Heart left ventricle (tissue), 16 donors: ENCODE data around the gene TNPO3. TPM values are rescaled to one million over a fixed set of nuclear protein-coding genes. Genes with fewer than 3 reads are reported as not detected.
A peak's percentile ranks its signal among the peaks of the same experiment; 100 is the strongest.

Experiments used
- ATAC-seq, 4 donors: fragments of 200-7000 bp; cut with Tn5 transposase; one replicate each; pipeline ENCODE4 v1.9.1; 2020 to 2022; ENCODE audit warnings: moderate library complexity in 4 of 4, mild to moderate bottlenecking in 3 of 4, moderate number of reproducible peaks in 1 of 4
- DNase-seq, 5 donors: peaks; one replicate each; pipeline ENCODE4 v3.0.0-alpha.2; 2020
- H3K27ac ChIP-seq, 12 donors: fragments of 200-600 bp; sonication (generic) in 4 of 12; one replicate each; pipeline versions ENCODE4 v1.5.0 to v1.8.0; 2016 to 2022; ENCODE audit warnings: mild to moderate bottlenecking in 2 of 12
- H3K27me3 ChIP-seq, 9 donors: fragments of 200-600 bp; sonication (generic) in 2 of 9; one replicate each; pipeline versions ENCODE4 v1.5.1 to v1.8.0; 2016 to 2022; ENCODE audit warnings: mild to moderate bottlenecking in 3 of 9
- H3K36me3 ChIP-seq, 9 donors: fragments of 200-600 bp; sonication (generic) in 2 of 9; one replicate each; pipeline versions ENCODE4 v1.5.0 to v1.8.0; 2018 to 2022; ENCODE audit warnings: mild to moderate bottlenecking in 2 of 9
- H3K4me1 ChIP-seq, 12 donors: fragments of 200-600 bp; sonication (generic) in 4 of 12; one replicate each; pipeline versions ENCODE4 v1.5.0 to v1.8.0; 2016 to 2022; ENCODE audit warnings: mild to moderate bottlenecking in 3 of 12
- H3K4me3 ChIP-seq, 12 donors: fragments of 200-600 bp; sonication (generic) in 4 of 12; one replicate each; pipeline versions ENCODE4 v1.5.0 to v1.8.0; 2017 to 2022; ENCODE audit warnings: mild to moderate bottlenecking in 9 of 12, moderate library complexity in 4 of 12
- H3K9me3 ChIP-seq, 12 donors: fragments of 200-600 bp; sonication (generic) in 4 of 12; one replicate each; pipeline versions ENCODE4 v1.5.0 to v1.8.0; 2016 to 2022; ENCODE audit warnings: mild to moderate bottlenecking in 1 of 12
- POLR2A ChIP-seq, 2 donors: fragments of 450-650 bp; IDR thresholded peaks; one replicate each; pipeline ENCODE4 v1.6.1; 2017; ENCODE audit warnings: antibody characterized with exemption in 2 of 2, mild to moderate bottlenecking in 2 of 2, moderate library complexity in 2 of 2
- WGBS, 4 donors: extraction: QIAGEN DNeasy Blood & Tissue Kit in 2 of 4; methylation state at CpG; one replicate each; pipeline versions ENCODE4 v1.1.5 to v1.1.7; 2013 to 2018; 5-methylcytosine and 5-hydroxymethylcytosine counted together
- intact Hi-C, 10 donors: fragments of 100-400 bp; cut with DNase I; formaldehyde crosslinking; loops; one replicate each; pipeline versions ENCODE4 v1.11.1 to v1.14.2; 2022
- polyA plus RNA-seq, 2 donors: library from polyadenylated mRNA; stranded (reverse); fragments of 200-250 nt; gene quantifications; one replicate each; pipeline ENCODE4 v1.2.3, GENCODE V29; 2013
- total RNA-seq, 9 donors: library from RNA; depleted of rRNA in 2 of 9; stranded (reverse); fragments of >200 nt in 2 of 9; fragmentation: NEBNext Ultra II Directional in 3 of 9; extraction: Animal tissue kit (Norgen Biotek cat#: 25700) in 3 of 9; gene quantifications; one replicate each; pipeline versions ENCODE4 v1.1.0 to v1.2.4, GENCODE V29; 2016 to 2023
- TF ChIP-seq, protein P1 (sequence below), 12 donors: fragments of 200-600 bp; sonication (generic) in 4 of 12; IDR thresholded peaks; one replicate each; pipeline versions ENCODE4 v1.5.0 to v1.8.0; 2018 to 2022; ENCODE audit warnings: antibody characterized with exemption in 12 of 12, mild to moderate bottlenecking in 5 of 12
- donor health status: ischemic (EF 13 %, LVEDD 7.1; RV severe dilation, severe dysfunction).
- donor health status: healthy with polysubstance abuse.
- donor health status: DM: no; HTN: yes; CAD: no.
- donor health status: DM: no; HTN: no; CAD: no.
- donor health status: ischemic (EF 25% LVEDD 6.9; RV normal size, moderate dysfunction).
- donor health status: ischemic (EF 25% LVEDD 5.7; RV mildly dilated, moderate dysfunction).
- donor health status: healthy.
- donor health status: DM: yes; HTN: yes; CAD: no.
- donor health status: ischemic (EF 35%, LVEDD 5.7; RV mildly dilated, moderate dysfunction).
- donor health status: nonischemic (EF 11% LVEDD 7.7; RV severe dilation, severe dysfunction).
- donor health status: DM: yes; HTN: yes; CAD: no.
- donor health status: PGD.
- donor health status: ischemic (EF 29% LVEDD 5.4; RV normal size, mild dysfunction).
- donor health status: nonischemic (EF 23%, LVEDD 6.1; RV moderate dilation, normal function).

Gene TNPO3
- total and polyA plus RNA-seq, 11 donors: 11.0 to 42.4 (median 31.3) TPM

DNA sequence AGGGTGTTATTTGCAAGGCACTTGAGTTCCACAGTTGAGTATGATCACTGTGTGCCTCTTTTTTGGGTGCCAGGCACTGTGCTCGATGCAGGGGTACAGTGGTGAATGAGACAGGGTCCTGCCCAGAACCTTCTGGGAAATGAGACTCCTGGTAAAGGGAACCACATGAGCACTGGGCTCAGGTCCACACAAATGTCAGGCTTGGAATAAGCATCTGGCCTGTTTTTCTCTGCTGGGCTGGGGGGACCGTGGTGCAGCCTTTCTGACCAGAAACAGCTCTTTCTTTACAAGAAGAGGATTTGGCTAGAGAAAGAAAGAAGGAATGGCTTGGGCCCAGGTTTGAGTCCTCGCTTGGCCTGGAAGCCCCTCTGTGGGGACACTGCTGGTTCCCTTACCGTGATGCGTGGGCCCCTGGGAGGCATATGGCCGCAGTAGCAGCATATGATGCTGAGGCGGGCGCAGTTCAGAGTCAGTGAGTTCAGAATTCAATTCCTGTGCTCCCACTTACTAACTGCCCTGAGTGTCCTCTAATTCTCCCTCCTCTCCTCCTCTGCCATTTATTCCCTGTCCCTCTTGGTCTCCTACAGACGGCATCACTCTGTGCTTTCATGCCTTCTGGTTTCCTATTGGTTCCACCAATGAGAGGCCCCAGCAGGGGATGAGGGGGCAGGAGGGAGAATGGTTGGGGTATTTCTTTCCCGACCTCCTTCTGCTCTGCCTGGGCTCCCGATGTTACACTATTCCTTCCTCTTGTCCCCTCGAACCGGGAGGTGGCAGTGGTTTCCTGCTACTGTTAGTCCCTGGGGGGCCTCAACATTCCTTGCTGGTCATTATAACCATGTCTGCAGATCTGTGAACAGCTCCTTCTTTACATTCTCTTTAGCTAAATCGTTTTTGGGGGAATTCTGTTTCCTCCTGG lies 134.8 kb downstream of the TNPO3 start:
- intact Hi-C loops: no loop called here

GRCh38 chr7:128919241-128919640 lies 135.7 kb downstream of the TNPO3 start:
- intact Hi-C loops: no loop called here
- H3K27ac ChIP-seq: no peak overlapping the region
- WGBS, 4 donors: 73 to 85% (median 79%) methylated on average over 5 to 6 of the region's 6 CpGs
- no peak overlapping the region for H3K4me3 ChIP-seq
- no peaks in the 10 kb centered on the region for H3K9me3 ChIP-seq
- DNase-seq: no peak
- peaks cover 0 to 16% (median 2%) of the 10 kb centered on the region in 12 donors for H3K4me1 ChIP-seq
- TF ChIP-seq, protein P1, sequence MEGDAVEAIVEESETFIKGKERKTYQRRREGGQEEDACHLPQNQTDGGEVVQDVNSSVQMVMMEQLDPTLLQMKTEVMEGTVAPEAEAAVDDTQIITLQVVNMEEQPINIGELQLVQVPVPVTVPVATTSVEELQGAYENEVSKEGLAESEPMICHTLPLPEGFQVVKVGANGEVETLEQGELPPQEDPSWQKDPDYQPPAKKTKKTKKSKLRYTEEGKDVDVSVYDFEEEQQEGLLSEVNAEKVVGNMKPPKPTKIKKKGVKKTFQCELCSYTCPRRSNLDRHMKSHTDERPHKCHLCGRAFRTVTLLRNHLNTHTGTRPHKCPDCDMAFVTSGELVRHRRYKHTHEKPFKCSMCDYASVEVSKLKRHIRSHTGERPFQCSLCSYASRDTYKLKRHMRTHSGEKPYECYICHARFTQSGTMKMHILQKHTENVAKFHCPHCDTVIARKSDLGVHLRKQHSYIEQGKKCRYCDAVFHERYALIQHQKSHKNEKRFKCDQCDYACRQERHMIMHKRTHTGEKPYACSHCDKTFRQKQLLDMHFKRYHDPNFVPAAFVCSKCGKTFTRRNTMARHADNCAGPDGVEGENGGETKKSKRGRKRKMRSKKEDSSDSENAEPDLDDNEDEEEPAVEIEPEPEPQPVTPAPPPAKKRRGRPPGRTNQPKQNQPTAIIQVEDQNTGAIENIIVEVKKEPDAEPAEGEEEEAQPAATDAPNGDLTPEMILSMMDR (IDR thresholded peaks at IDR 0.05): no peak
- TF ChIP-seq POLR2A (IDR thresholded peaks at IDR 0.05): no peak
- ATAC-seq: no peak
- peaks cover 8 to 69% (median 33%) of the 10 kb centered on the region in 9 donors for H3K27me3 ChIP-seq
- H3K36me3 ChIP-seq: no peaks in the 10 kb centered on the region

More for the DNA sequence above, 134.8 kb downstream of the TNPO3 start:
- DNase-seq: peak in 2 of 5 donors; percentile 5 to 8
- TF ChIP-seq, protein P1 (IDR thresholded peaks at IDR 0.05): peak in 2 of 12 donors; percentile 8 to 18
- no peak for TF ChIP-seq POLR2A (IDR thresholded peaks at IDR 0.05)
- Histone ChIP-seq H3K27ac (no peak overlapping the region), H3K4me1 (peaks cover 0 to 11% (median 2%) of the 10 kb centered on the region in 12 donors), H3K27me3 (peaks cover 8 to 61% (median 25%) of the 10 kb centered on the region in 9 donors), H3K4me3 (no peak overlapping the region), H3K9me3 (no peaks in the 10 kb centered on the region), H3K36me3 (no peaks in the 10 kb centered on the region)
- WGBS, 4 donors: 51 to 59% (median 53%) methylated on average over 13 to 14 of the region's 14 CpGs
- no peak for ATAC-seq

GRCh38 chr7:128918016-128918665 lies 136.8 kb downstream of the TNPO3 start:
- H3K36me3 ChIP-seq: no peaks in the 10 kb centered on the region
- no peak overlapping the region for H3K4me3 ChIP-seq
- WGBS, 4 donors: 84 to 89% (median 87%) methylated on average over 8 of the region's 8 CpGs
- no peaks in the 10 kb centered on the region for H3K9me3 ChIP-seq
- H3K27me3 ChIP-seq: peaks cover 9 to 71% (median 38%) of the 10 kb centered on the region in 9 donors
- intact Hi-C loops: no loop called here
- ATAC-seq (no peak), DNase-seq (no peak)
- TF ChIP-seq, protein P1 (IDR thresholded peaks at IDR 0.05): no peak
- TF ChIP-seq POLR2A (IDR thresholded peaks at IDR 0.05): no peak
- H3K27ac ChIP-seq: no peak overlapping the region
- peaks cover 0 to 16% (median 2%) of the 10 kb centered on the region in 12 donors for H3K4me1 ChIP-seq

- Histone ChIP-seq H3K36me3 (no peaks in the 10 kb centered on the region), H3K27me3 (peaks cover 9 to 63% (median 30%) of the 10 kb centered on the region in 9 donors), H3K4me3 (no peak overlapping the region), H3K27ac (no peak overlapping the region), H3K4me1 (peaks cover 0 to 16% (median 2%) of the 10 kb centered on the region in 12 donors), H3K9me3 (no peaks in the 10 kb centered on the region)
- DNase-seq (peak in 1 of 5 donors; percentile 18), ATAC-seq (no peak)
- TF ChIP-seq, protein P1 (IDR thresholded peaks at IDR 0.05): no peak
- TF ChIP-seq POLR2A (IDR thresholded peaks at IDR 0.05): no peak
- intact Hi-C loops: no loop called here
- WGBS, 4 donors: 69 to 96% (median 91%) methylated on average over 2 of the region's 2 CpGs; no CpG with 5 or more reads in 1 of the 4 donors
Measured at GRCh38 chr7:128917122-128917521, 137.8 kb downstream of the TNPO3 start.
